Endothelial cell of umbilical vein (primary cell): ENCODE results near the gene ICE2. TPM values are rescaled to one million over a fixed set of nuclear protein-coding genes. Genes with fewer than 3 reads are reported as not detected.

Source experiments
- BruUV-seq: library from RNA; stranded (reverse); fragments of 400-500 nt; replicated peaks from 2 replicates; lab custom pipeline; 2021; lab: Mats Ljungman, UMichigan
- CTCF ChIA-PET: fragments of 300-600, 350-600 bp; sonication (Branson Sonifier 250); formaldehyde crosslinking; loops from one replicate; lab custom pipeline; 2021; ENCODE audit warnings: antibody characterized with exemption, inconsistent platforms; lab: Charles Lee
- POLR2A ChIA-PET: fragments of 300-600, 350-600 bp; sonication (Branson Sonifier 250); formaldehyde crosslinking; loops from one replicate; lab custom pipeline; 2021; ENCODE audit warnings: antibody characterized with exemption, inconsistent platforms; lab: Charles Lee
- DNase-seq: peaks from one replicate; pipeline ENCODE4 v3.0.0-alpha.2; 2011; ENCODE audit warnings: low read depth, low spot score
- FAIRE-seq: peaks from 2 replicates; lab custom pipeline; 2011; peaks lifted over from hg19 to GRCh38; lab: Jason Lieb, UNC
- H2AFZ ChIP-seq: 2 replicates; pipeline ENCODE4 v1.6.0; 2012; ENCODE audit warnings: low read depth, low read length, control low read depth, inconsistent platforms
- H3K27ac ChIP-seq: 2 replicates; pipeline ENCODE4 v1.5.1; 2011; ENCODE audit warnings: low read depth, mild to moderate bottlenecking, control low read depth, low read length, moderate library complexity; ENCODE audit not compliant: insufficient read depth
- H3K27me3 ChIP-seq, 2 experiments: 2 replicates each; pipeline versions ENCODE4 v1.6.0 to v1.6.1; 2011; ENCODE audit warnings: low read length in 2 of 2, mixed read lengths in 1 of 2; ENCODE audit not compliant: control insufficient read depth in 2 of 2, insufficient read depth in 2 of 2
- H3K36me3 ChIP-seq, 2 experiments: 2 replicates in 1 of 2; 3 replicates in 1 of 2; pipeline ENCODE4 v1.5.1; 2011; ENCODE audit warnings: low read length in 2 of 2, mild to moderate bottlenecking in 1 of 2, moderate library complexity in 1 of 2; ENCODE audit not compliant: control insufficient read depth in 2 of 2, insufficient read depth in 2 of 2; ENCODE audit errors: extremely low read depth in 1 of 2
- H3K4me1 ChIP-seq: 3 replicates; pipeline ENCODE4 v1.5.1; 2011; ENCODE audit warnings: mild to moderate bottlenecking, low read length; ENCODE audit not compliant: control insufficient read depth, insufficient read depth; ENCODE audit errors: extremely low read depth
- H3K4me2 ChIP-seq: 2 replicates; pipeline ENCODE4 v1.6.1; 2011; ENCODE audit warnings: low read length, control low read depth, mixed read lengths; ENCODE audit not compliant: insufficient read depth
- H3K4me3 ChIP-seq, 3 experiments: fragments of 200-600 bp in 1 of 3; sonication (generic), shearing (Covaris generic) in 1 of 3; replicated peaks in 1 of 3; 2 replicates each; pipeline ENCODE4 v1.5.1; 2011 to 2016; ENCODE audit warnings: control low read depth in 3 of 3, low read length in 3 of 3, mild to moderate bottlenecking in 2 of 3, inconsistent platforms in 1 of 3, low read depth in 1 of 3, moderate library complexity in 1 of 3; ENCODE audit not compliant: insufficient read depth in 1 of 3
- H3K79me2 ChIP-seq: 2 replicates; pipeline ENCODE4 v1.6.0; 2012; ENCODE audit warnings: low read length, inconsistent platforms; ENCODE audit not compliant: control insufficient read depth, insufficient read depth
- H3K9ac ChIP-seq: replicated peaks from 2 replicates; pipeline ENCODE3; 2011; ENCODE audit warnings: low read length, control low read depth; ENCODE audit not compliant: insufficient read depth; ENCODE audit errors: extremely low read depth
- H3K9me1 ChIP-seq: replicated peaks from 3 replicates; pipeline ENCODE4 v1.6.0; 2011; ENCODE audit warnings: mild to moderate bottlenecking, low read length; ENCODE audit not compliant: control insufficient read depth, insufficient read depth; ENCODE audit errors: extremely low read depth
- H3K9me3 ChIP-seq: replicated peaks from 2 replicates; pipeline ENCODE4 v1.5.1; 2012; ENCODE audit warnings: low read length, inconsistent platforms; ENCODE audit not compliant: control insufficient read depth, insufficient read depth
- H4K20me1 ChIP-seq: replicated peaks from 2 replicates; pipeline ENCODE3; 2011; ENCODE audit warnings: mild to moderate bottlenecking, low read length; ENCODE audit not compliant: control insufficient read depth, insufficient read depth; ENCODE audit errors: extremely low read depth
- EZH2 ChIP-seq: IDR thresholded peaks from 2 replicates; pipeline ENCODE4 v1.6.1; 2012; ENCODE audit warnings: borderline replicate concordance, low read depth, mild to moderate bottlenecking, moderate library complexity, low read length, inconsistent platforms; ENCODE audit not compliant: severe bottlenecking
- FOS ChIP-seq: IDR thresholded peaks from 2 replicates; pipeline ENCODE4 v1.6.1; 2011; ENCODE audit warnings: mild to moderate bottlenecking, low read length, moderate library complexity, borderline replicate concordance; ENCODE audit not compliant: insufficient read depth
- GATA2 ChIP-seq: IDR thresholded peaks from 2 replicates; pipeline ENCODE4 v1.7.0; 2011; ENCODE audit warnings: low read depth, mild to moderate bottlenecking, moderate library complexity, mixed read lengths, low read length; ENCODE audit not compliant: insufficient read length, insufficient read depth
- JUN ChIP-seq: IDR thresholded peaks from 2 replicates; pipeline ENCODE4 v1.6.1; 2011; ENCODE audit warnings: borderline replicate concordance, low read depth; ENCODE audit not compliant: insufficient read length, insufficient read depth
- MYC ChIP-seq: IDR thresholded peaks from one replicate; pipeline ENCODE4 v1.6.1; 2011; ENCODE audit warnings: mild to moderate bottlenecking, low read depth, low read length
- POLR2A ChIP-seq: IDR thresholded peaks from 2 replicates; pipeline ENCODE4 v1.6.1; 2012; ENCODE audit warnings: low read depth, mild to moderate bottlenecking, control low read depth, low read length
- POLR2AphosphoS5 ChIP-seq: IDR thresholded peaks from 2 replicates; pipeline ENCODE4 v1.6.1; 2012; ENCODE audit warnings: low read depth, mild to moderate bottlenecking, control low read depth, low read length, moderate library complexity; ENCODE audit not compliant: insufficient read depth
- dilution Hi-C: fragments of 300-500 bp; cut with MboI; formaldehyde crosslinking; loops from one replicate; pipeline ENCODE4 v1.15.0; 2019; ENCODE audit warnings: low sequenced_read_pairs; ENCODE audit not compliant: extremely low pct_ligation_motif_present
- intact Hi-C: fragments of 100-400 bp; cut with micrococcal nuclease; formaldehyde crosslinking; loops from one replicate; pipeline ENCODE4 v1.10.0; 2022
- polyA plus RNA-seq, 4 experiments: library from polyadenylated mRNA; depleted of rRNA in 3 of 4; stranded (reverse) in 3 of 4; unstranded in 1 of 4; fragments of >200 nt; gene quantifications; 2 replicates each; pipeline versions ENCODE4 v1.2.1 to v1.2.3, GENCODE V29; 2011 to 2012; ENCODE audit warnings: missing spikeins in 1 of 4
- total RNA-seq: library from RNA; stranded (reverse); gene quantifications from 2 replicates; pipeline ENCODE4 v1.2.3, GENCODE V29; 2021
- TF ChIP-seq, protein P1 (sequence below): IDR thresholded peaks from 2 replicates; pipeline ENCODE4 v1.6.1; 2011; ENCODE audit not compliant: insufficient read depth, insufficient read length
- TF ChIP-seq, protein P2 (sequence below), 2 donors: IDR thresholded peaks; 1 replicate in 1 of 2; 2 replicates in 1 of 2; pipeline ENCODE4 v1.5.1; 2011; ENCODE audit warnings: low read length in 2 of 2, mild to moderate bottlenecking in 2 of 2, moderate library complexity in 2 of 2, control low read depth in 1 of 2, inconsistent platforms in 1 of 2, low read depth in 1 of 2; ENCODE audit not compliant: insufficient read depth in 1 of 2; ENCODE audit errors: extremely low read depth in 1 of 2

ICE2 gene
- total and polyA plus RNA-seq, 2 donors (not counting 3 experiments of a cell fraction or from before 2014, with no cell fraction given), result 22.1 to 57.0 TPM

DNA sequence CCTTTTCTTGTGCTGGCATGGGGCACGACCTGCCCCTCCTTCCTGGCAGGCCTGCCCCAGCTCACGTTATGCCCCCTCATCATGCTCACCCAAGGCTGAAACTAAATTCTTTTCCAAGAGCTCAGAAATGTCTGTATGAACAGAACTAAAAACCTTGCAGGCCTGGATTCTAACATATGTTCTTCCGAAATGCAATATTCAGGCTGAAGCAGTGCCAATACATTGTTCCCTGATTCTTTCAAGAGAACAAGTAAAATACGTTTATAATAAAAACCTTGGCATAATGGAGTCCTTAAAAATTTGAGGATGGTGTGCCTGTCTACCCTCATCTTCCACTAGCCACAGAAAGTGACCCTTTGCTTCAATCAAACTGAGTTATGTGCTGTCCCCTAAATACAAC lies 48.5 kb upstream of the ICE2 start:
- POLR2A ChIA-PET, result no interaction called here
- FAIRE-seq, result no peak
- H3K4me3 ChIP-seq, result no peak overlapping the region
- intact Hi-C loops (no loop called here), dilution Hi-C loops (no loop called here)
- no peaks in the 10 kb centered on the region for H3K9me3 ChIP-seq
- H2AFZ ChIP-seq, result no peak overlapping the region
- no peaks in the 10 kb centered on the region for H4K20me1 ChIP-seq
- no peaks in the 10 kb centered on the region for H3K79me2 ChIP-seq
- no TSS peak for BruUV-seq
- no peak overlapping the region for H3K4me2 ChIP-seq
- no peak overlapping the region for H3K9ac ChIP-seq
- no peak overlapping the region for H3K27ac ChIP-seq
- H3K36me3 ChIP-seq, result no peaks in the 10 kb centered on the region
- no peaks in the 10 kb centered on the region for H3K27me3 ChIP-seq
- no peak for TF ChIP-seq EZH2
- no peak for TF ChIP-seq MYC
- no peak for TF ChIP-seq JUN
- no peak for TF ChIP-seq POLR2A
- TF ChIP-seq, protein P1, sequence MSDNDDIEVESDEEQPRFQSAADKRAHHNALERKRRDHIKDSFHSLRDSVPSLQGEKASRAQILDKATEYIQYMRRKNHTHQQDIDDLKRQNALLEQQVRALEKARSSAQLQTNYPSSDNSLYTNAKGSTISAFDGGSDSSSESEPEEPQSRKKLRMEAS, result no peak
- TF ChIP-seq, protein P2, sequence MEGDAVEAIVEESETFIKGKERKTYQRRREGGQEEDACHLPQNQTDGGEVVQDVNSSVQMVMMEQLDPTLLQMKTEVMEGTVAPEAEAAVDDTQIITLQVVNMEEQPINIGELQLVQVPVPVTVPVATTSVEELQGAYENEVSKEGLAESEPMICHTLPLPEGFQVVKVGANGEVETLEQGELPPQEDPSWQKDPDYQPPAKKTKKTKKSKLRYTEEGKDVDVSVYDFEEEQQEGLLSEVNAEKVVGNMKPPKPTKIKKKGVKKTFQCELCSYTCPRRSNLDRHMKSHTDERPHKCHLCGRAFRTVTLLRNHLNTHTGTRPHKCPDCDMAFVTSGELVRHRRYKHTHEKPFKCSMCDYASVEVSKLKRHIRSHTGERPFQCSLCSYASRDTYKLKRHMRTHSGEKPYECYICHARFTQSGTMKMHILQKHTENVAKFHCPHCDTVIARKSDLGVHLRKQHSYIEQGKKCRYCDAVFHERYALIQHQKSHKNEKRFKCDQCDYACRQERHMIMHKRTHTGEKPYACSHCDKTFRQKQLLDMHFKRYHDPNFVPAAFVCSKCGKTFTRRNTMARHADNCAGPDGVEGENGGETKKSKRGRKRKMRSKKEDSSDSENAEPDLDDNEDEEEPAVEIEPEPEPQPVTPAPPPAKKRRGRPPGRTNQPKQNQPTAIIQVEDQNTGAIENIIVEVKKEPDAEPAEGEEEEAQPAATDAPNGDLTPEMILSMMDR (IDR thresholded peaks at IDR 0.05; ENCODE audit: extremely low read depth in 1 of 2, insufficient read depth in 1 of 2, low read depth in 1 of 2, low read length in 2 of 2), result no peak
- no peak for TF ChIP-seq FOS
- no peak for TF ChIP-seq GATA2
- TF ChIP-seq POLR2AphosphoS5, result no peak
- CTCF ChIA-PET, result interaction anchor here (1.7 to 1.9 kb wide), 2 partner anchors 10 to 30 kb away, joined by 4 read pairs; no protein-coding TSS in a partner anchor
- peaks cover 7% of the 10 kb centered on the region for H3K4me1 ChIP-seq
- no peaks in the 10 kb centered on the region for H3K9me1 ChIP-seq
- no peak for DNase-seq
